A204.1 (cell line): Measurements from ENCODE around the gene SDCCAG8.

ENCODE experiments used
- FAIRE-seq: peaks from 2 replicates; lab custom pipeline; 2012; peaks lifted over from hg19 to GRCh38; lab: Jason Lieb, UNC

SDCCAG8 gene

DNA sequence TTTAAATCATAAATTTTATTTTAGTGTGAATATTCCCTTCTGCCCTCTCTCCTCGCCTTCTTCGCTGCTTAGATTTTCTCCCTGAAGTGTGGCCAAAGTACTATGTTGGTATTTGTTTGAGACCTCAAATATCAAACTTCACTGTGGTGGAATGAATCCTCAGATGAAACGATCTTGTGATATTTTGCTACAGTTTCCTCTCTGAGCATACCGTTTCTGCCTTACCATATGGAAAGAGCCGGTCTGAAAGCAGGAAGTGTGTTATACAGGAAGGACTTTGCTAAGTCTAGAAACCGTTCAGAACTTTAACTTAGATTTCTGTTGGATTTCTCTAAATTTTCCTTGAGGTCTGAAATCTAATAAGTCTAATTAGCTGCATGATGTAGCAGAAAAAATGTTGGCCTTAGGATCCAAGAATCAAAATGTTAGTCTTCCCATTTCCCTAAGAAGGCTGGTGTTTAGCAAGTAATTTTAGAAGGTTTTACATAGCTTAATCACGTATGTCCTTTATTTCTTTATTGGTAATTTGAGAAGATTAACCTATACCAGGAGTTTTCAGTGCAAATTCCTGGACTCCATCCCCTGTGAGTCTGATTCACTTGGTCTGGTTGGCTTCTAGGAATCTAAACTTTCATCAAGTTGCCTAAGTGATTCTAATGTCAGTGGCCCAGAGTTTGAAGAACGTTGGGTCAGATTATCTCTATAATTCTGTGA, 30.7 kb downstream of the SDCCAG8 start:
- no peak for FAIRE-seq

DNA sequence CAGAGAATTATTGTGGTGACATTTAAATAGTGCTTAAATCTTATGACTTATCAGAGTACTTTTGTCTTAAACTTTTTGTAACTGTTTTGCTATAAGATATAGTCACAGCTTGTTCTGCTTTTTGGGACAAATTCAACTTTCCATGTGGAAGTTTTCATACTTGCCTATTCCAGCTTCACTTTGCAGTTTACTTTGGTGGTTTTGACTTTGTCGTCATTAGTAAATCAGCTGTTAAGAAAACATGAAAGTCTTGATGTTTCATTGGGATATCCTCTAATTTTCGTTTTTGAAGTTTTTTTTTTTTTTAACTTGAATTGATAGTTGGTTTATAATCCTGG, 31.3 kb downstream of the SDCCAG8 start:
- FAIRE-seq = no peak

DNA sequence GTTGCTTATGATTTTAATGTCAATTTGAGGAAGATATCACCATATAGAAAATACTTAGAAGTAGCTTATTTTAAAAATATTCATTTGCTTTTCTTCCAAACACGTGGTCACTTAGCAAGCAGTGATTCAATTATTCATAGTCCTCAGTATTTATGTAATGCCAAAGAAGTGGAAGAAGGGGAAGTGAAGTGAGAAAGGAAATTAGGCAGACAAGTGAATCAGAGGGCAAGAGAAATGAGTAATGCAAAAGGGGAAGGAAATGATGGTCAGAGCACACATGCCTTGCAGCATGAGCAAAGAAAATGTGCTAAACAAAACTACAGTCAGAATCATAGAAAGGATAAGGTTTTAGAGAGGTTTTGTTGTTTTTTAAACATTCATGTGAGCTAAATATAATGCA, 31.8 kb downstream of the SDCCAG8 start:
- no peak for FAIRE-seq

DNA sequence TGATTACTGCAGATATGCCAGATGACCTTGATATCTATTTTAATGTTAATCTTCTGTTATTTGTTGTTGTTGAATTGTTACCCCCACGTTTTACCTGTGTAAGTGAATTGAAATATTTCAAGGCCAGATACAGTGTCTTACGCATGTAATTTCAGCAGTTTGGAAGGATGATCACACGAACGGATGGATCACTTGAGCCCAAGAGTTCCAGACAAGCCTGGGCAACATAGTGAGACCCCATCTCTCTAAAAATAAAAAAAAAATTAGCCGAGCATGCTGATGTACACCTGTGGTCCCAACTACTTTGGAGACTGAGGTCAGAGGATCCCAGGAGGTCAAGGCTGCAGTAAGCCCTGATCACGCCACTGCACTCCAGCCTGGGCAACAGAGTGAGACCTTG, 32.2 kb downstream of the SDCCAG8 start:
- FAIRE-seq = no peak

DNA sequence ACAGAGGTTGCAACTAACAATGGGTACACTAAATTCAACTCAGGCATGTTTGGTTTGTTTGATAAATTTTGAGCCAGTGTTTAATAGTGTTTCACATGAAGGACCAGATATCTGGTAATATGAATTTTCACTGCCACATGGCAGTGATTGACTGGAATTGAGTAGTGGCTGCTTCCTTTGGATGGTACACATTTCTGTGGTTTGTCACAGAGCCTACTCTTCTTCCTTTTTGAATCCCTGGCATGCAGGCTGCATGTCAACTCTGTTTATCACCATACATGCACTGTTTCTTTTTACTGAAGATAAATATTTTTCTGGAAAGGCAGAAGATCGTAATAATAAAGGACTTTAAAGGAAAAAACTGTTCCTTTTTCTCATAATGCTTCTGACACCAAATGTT, 35.5 kb downstream of the SDCCAG8 start:
- FAIRE-seq = no peak

DNA sequence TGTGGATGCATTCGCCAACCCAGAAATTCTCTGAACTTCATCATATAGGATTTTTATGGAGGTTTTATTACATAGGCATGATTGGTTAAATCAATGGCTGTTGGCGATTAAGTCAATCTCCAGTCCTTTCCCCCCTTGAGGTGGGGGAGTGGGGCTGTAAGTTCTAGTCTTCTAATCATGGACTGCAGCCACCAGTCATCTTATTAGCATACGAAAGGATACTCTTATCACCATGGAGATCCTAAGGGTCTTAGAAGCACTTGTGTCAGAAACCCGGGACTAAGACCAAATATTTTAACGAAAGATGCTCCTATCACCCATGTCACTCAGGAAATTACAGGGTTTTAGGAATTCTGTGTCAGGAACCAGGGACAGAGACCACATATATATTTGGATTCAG, 36.3 kb downstream of the SDCCAG8 start:
- FAIRE-seq = no peak

DNA sequence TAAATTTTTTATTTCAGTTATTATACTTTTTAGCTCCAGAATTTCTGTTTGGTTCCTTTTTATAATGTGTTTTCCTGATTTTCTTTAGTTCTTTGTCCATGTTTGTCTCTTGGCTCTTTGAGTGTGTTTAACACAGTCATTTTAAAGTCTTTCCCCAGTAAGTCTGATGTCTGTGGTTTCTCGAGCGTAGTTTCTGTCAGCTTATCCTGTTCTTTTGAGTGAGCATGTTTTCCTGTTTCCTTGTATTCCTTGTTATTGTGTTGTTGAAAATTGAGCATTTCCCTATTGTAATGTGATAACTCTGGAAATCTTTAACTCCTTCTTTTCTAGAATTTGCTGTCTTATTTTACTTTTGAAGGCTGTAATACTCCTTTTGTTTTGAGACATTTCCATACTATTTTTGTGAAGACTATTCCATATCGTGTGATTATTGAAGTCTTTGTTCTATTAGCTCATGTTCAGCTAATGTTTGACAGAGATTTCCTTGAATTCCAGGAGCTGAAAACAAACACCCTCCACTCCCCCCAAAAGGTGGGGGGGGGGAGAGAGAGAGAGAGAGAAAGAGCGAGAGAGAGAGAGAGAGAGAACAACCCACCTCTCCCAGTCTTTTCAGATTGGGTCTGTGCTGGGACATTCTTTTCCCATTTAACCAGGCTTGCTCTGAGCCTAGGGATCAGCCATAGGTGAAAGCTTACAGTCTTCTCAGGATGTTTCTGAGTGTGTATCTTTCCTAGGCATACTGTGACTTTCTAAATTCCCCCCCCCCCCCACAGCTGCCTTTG, 38.3 kb downstream of the SDCCAG8 start:
- FAIRE-seq = no peak

DNA sequence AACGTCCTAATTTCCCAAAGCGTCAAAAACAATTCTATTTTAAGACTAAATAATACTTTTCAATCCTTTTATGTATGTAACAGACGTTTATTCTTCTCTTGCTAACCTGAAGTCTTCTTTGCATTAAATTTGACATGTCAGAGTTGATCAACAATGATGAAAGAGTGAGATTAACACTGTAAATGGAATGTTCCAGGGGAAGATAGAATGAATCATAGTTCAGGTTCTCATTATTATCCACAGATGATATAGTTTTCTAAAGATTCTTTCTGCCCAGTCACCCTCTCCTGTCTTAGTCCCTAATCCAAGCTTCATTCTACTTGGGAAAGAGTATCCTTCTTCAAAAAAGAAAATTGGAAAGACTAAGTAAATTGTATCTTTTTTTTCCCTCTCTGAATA, 38.9 kb downstream of the SDCCAG8 start:
- no peak for FAIRE-seq

DNA sequence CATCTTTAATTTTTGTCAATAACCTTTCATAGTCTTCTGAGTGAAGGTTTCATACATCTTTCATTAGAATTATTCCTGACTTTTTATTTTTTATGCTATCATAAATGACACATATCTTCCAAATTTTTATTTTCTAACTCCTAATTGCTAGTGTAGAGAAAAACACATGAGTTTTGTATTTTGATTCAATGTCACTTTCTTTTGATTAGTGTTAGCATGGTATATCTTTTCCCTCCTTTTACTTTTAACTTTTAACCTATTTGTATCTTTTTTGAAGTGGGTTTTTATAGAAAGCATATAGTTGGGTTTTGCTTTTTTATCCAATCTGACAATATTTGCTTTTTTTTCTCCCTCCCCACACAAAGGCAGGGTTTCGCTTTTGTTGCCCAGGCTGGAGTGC, 43.2 kb downstream of the SDCCAG8 start:
- FAIRE-seq = peak; percentile 77

DNA sequence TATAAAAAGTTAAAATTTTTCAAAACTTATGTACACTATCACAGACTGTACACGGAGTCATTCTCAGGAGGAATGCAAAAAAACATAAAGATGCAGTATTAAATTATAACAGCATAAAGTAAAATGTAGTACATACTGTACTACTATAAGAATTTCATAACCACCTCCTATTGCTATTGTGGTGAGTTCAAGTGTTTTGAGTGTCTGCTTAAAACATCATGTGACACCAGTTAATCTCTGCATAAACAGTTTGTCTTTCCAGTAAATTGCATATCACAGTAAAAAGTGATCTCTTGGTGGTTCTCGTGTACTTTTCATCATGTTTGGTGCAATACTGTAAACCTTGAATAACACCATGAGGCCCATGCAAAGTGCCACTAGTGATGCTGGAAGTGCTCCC, 45.2 kb downstream of the SDCCAG8 start:
- FAIRE-seq = no peak

DNA sequence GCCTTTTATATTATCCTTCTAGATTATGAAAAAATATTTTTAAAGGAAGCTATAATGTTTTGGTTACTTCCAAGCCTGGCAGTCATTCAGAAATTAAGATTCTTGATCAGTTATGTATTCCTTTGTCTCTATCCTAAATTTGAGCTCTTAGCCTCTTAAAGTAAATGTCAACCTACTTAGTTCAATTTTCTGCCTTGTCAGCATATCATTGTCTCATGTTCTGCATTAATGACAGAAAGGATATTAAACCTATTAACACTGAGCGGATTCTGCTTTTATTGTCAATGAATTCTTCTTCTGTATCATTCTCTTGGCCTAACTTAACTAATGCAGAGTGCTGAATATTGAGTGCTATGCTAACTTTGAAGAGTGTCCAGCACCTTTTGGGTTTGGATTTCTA, 56.0 kb downstream of the SDCCAG8 start:
- FAIRE-seq = no peak

DNA sequence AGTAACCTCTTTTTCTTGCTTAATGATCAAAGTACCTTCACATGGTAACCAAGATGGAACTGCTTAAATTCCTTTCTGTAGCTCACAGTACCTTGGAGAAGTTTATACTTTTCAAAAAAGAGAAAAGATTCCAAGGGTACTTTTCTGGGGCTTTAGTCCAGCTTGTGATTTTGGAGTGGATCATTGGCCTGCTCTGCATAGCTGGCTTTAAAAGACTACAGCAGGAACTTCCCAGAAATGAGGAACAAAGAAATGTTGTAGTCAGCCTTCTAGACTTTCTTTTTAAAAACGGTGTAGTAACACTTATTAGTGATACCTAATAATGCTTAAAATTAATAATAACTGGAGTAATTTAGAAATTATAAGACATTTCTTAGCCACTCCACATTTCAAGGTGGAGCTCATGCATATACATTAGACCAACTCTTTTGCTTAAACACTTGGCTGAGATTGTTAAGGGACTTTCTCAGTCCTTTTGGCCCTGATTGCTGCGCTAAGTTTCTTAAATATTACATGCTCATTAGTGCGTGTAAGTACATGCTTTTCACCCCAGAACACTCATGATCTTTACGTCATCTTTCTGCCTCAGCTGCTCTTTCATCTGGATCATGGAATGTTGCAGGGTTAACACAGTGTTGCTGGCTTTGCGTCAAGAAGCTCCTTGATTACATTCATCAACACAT, 57.3 kb downstream of the SDCCAG8 start:
- no peak for FAIRE-seq

DNA sequence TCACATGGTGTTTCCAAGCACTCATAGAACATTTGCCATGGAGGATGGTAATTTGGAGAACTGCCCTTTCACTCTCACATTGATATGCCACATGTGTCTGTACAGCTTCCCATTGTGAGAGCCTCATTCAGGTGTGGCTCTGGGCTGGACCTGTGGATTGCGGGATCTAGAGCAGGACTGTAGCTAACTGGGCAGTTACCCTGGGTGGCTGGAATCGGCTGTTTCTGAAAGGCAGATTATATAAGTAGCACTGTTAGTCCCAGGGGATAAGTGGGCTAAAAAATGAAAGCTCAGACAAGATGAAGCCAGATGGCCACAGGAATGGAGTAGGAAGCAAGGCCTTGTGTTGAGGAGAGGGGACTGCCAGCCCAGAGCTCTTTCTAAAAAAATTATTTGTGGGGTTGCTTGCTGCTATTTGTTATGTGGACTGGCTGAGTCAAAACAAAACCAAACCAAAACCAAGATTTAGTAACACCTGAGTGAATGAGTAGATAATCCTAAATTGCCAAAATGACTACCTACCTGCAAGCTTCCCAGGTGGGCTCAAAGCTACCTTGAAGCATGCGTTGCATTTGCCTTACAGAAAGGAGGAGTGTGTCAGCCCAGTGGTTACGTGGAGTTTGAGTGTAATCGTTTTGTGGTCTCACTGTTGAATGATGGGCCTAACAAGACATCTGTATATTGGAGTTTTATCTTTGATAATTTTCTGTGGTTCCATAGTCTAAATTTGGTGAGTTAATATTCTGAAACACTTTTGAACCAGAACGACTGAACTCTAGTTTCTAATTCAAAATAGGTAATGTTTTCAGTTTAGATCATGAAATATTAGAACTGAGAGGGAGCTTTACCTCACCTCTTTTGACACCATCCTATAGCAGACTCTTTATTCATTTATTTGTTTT, 58.0 kb downstream of the SDCCAG8 start:
- no peak for FAIRE-seq

DNA sequence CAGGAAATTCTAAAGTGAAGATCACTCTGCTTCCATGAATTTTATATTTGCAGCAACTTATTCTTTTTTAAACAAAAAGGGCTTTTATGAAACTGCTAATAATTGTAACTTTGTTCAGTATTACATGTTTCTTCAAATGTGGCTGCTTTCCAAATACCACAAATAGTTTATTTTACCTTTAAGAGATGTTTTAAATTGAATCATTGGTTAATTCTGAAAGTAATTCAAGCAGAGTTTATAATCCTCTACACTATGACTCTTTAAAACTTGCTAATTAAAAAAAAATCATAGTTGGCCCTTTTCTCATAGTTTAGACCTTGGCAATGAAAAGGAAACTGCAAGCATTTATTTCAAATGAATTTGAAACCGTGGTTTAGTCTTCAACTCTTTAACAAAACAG, 59.6 kb downstream of the SDCCAG8 start:
- no peak for FAIRE-seq

DNA sequence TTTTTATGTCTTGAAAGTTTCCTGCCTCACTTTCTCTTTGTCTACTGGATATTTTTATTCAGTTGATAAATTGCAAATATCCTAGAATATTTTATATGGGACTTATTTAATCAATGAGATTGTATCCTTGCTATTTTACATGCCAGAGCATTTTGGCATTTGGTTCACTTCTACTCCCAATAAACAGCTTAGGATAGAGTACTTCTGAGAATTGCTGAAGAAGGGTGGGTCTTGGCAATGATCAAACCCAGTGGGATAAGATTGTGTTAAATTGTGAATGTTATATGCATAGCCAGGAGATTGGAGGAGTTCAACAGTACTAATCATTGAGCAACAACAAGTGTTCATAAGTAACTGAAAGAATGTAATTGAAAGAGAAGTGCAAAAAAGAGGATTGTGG, 60.1 kb downstream of the SDCCAG8 start:
- FAIRE-seq = no peak

DNA sequence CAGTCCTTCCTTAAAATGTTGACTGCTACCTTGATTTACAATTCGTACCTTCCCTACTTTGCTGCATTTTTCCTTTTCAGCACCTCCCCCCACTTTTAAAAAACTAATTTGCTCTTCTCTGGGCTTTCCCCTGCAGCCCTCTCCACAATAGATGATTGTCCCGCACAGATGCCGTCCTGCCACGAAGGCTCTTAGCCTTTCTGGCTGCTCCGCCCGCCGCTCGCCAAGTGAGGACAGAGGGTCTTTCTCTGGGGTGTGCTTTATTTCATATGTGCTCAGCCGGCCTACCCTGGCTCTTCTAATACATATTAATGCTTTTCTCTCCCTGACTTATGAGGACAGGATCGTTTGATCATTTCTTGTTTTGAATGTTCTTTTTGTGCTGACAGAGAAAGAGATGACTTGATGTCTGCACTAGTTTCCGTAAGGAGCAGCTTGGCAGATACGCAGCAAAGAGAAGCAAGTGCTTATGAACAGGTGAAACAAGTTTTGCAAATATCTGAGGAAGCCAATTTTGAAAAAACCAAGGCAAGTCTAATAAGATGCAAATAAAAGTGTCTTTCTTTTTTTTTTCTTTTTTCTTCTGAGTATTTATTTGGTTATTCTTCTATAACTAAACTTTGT, 60.6 kb downstream of the SDCCAG8 start:
- no peak for FAIRE-seq

DNA sequence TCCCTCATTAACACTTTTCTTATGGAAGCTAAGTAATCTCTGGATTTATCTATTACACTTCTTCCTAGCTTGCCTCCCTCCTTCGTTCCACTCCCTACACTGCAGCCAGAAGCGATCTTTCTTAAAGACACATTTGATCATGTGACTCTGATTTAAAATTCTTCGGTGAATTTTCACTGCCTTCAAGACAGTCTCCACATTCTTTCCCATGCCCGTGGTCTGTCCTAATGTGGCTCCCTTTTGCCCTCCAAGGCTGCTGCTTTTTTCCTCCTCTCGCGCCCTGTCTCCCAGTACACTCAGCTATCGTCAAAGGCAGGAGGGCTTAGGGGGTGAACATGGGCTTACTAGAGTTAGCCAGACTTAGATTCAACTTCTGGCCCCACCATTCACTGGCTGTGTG, 64.4 kb downstream of the SDCCAG8 start:
- FAIRE-seq = no peak

DNA sequence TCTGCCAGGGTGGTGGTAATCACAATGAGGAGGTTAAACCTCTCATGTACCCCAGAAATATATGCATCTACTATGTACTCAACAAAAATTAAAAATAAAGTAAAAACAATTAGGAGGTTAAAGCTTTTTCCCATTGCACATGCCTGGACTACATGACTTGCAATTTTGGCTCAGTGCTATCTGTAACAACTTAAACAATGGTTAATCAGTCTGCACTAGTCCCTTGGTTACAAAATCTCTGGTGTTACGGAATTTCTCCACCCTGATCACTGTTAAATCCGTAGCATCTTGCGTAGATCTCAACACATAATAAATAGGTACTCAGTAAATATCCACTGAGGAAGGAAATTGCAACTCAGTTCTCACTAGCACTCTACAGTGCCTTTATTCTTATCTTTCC, 66.5 kb downstream of the SDCCAG8 start:
- FAIRE-seq = no peak

DNA sequence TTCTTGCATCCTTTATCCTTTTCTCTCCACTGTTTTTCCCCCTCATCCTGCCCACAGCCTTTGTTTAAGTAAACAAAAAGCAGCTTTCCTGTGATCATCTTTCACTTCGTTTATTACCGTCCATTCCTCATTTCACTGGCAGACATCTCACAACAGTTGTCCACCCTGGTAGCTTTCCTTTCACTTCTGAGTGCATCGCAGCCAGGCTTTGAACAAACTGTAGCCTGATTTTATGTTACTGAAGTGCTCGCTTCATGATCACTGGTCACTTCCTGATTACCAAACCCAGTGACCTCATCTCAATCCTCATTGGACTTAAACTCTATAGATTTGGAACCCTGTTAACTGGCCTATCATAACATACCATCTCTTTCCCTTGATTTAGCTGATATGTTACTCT, 67.7 kb downstream of the SDCCAG8 start:
- no peak for FAIRE-seq

DNA sequence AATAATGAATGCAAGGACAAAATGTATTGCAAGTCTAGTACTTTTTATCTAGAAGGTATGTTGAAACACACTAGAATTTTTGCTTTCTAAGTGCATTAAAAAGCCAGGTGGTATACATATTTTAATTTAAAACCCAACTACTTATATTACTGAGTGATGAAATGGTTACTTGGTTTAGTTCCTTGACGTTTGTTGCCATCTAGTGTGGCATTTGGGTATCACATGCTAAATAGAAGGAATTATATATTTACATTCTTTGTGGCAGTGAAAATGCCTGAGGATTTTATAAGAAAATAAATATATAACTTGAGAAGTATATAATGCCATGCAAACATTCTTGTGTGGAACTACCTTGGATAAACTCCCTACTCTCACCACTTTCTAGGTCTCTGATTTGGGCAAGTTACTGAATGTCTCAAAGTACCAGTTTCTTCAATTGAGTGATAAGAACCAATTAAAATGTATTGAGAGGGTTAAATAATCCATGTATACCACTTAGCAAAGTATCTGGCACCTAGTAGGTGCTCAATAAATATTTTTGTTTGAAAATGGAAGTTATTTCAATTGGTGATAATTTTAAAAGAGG, 69.6 kb downstream of the SDCCAG8 start:
- peak; percentile 98 for FAIRE-seq

DNA sequence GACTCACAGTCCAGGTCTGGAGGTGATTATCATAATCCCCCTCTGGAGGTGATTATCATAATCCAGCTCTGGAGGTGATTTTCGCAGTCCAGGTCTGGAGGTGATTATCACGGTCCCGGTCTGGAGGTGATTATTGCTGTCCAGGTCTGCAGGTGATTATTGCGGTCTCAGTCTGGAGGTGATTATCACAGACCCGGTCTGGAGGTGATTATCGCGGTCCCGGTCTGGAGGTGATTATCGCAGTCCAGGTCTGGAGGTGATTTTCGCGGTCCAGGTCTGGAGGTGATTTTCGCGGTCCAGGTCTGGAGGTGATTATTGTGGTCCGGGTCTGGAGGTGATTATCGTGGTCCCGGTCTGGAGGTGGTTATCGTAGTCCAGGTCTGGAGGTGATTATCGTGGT, 76.6 kb downstream of the SDCCAG8 start:
- no peak for FAIRE-seq

DNA sequence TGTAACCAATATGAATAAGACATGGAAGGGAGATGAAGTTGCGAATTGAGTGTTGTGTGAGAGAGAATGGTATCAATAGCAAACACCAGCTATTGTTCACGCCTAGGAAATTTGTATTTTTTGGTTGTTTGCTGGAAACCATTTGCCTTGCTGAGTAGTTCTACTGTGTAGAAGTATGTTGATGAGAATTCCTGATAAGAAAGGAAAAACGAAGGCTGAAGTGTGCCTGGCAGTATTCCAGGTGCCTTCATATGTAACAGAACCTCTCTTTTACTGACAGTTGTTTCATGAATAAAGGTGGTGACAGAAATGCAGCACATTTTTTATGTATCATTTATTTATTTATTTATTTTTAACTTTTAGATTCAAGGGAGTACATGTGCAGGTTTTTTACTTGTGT, 79.5 kb downstream of the SDCCAG8 start:
- FAIRE-seq = no peak
